A673 (cell line): ENCODE results near the gene PGRMC1.

Source experiments
- EZH2 ChIP-seq: fragments of 200-600 bp; sonication (generic); IDR thresholded peaks from 2 replicates; pipeline ENCODE4 v1.6.1; 2017; ENCODE audit warnings: borderline replicate concordance, low read depth, mild to moderate bottlenecking, mixed read lengths, antibody characterized with exemption, low read length; ENCODE audit not compliant: poor library complexity, severe bottlenecking
- TF ChIP-seq, protein P1 (sequence below): fragments of 300-800, 200-600 bp; sonication (generic); conservative IDR thresholded peaks from 2 replicates; pipeline ENCODE4 v1.5.1; 2017; ENCODE audit warnings: low read depth, mild to moderate bottlenecking, antibody characterized with exemption, low read length, moderate library complexity, mixed read lengths

DNA sequence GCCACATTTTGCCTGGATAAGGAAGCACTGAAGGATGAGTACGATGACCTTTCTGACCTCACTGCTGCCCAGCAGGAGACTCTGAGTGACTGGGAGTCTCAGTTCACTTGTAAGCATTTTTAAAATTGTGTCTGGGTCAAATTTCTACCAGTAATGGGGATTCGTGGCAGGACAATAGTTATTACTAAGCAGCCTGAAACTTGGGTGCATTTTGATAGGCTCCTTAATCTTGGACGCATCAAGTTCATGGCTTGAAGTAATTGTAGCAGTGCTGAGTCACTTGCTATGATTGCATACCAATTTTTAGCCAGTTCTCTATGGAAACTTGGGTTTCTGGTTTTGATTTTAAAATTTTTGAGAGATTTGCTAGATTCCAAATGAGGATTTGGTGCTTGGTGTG lies 4.3 kb downstream of the PGRMC1 start:
- TF ChIP-seq, protein P1, sequence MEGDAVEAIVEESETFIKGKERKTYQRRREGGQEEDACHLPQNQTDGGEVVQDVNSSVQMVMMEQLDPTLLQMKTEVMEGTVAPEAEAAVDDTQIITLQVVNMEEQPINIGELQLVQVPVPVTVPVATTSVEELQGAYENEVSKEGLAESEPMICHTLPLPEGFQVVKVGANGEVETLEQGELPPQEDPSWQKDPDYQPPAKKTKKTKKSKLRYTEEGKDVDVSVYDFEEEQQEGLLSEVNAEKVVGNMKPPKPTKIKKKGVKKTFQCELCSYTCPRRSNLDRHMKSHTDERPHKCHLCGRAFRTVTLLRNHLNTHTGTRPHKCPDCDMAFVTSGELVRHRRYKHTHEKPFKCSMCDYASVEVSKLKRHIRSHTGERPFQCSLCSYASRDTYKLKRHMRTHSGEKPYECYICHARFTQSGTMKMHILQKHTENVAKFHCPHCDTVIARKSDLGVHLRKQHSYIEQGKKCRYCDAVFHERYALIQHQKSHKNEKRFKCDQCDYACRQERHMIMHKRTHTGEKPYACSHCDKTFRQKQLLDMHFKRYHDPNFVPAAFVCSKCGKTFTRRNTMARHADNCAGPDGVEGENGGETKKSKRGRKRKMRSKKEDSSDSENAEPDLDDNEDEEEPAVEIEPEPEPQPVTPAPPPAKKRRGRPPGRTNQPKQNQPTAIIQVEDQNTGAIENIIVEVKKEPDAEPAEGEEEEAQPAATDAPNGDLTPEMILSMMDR, result no peak
- TF ChIP-seq EZH2, result no peak
